GM19328 (cell line): ENCODE measurements around the gene SNX27.
A peak's percentile ranks its signal among the peaks of the same experiment; 100 is the strongest.

Experiments used
- ATAC-seq: cut with Tn5 transposase; IDR thresholded peaks from one replicate; pipeline ENCODE4 v1.9.1; 2021; ENCODE audit warnings: mild to moderate bottlenecking, moderate library complexity; ENCODE audit not compliant: unreplicated experiment

Gene SNX27

DNA sequence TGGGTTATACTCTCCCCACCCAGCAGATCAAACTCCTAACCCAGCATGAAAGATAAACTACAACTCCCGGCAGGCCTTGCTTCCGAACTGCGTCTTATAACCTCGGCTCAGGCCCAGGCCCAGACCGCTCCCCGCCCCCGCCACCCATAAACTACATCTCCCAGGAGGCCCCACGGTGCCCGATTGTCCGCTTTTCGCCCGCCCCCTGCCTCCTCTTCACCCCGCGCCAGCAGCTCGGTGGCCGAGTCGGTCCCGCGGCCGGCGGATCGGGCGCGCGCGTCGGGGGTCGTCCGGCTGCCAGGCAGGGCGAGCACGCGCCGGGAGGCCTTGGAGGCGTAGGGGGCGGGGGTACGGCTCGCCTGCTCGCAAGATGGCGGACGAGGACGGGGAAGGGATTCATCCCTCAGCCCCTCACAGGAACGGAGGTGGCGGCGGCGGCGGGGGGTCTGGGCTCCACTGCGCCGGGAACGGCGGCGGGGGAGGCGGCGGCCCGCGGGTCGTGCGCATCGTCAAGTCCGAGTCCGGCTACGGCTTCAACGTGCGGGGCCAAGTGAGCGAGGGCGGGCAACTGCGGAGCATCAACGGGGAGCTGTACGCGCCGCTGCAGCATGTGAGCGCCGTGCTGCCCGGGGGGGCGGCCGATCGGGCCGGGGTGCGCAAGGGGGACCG, at the start of gene SNX27:
Gene SNX27 (plus strand): TSS at position 219 of the 669 bp plus-strand sequence. CDS start 152 bp downstream, at position 371.
- peak; percentile 84 for ATAC-seq

DNA sequence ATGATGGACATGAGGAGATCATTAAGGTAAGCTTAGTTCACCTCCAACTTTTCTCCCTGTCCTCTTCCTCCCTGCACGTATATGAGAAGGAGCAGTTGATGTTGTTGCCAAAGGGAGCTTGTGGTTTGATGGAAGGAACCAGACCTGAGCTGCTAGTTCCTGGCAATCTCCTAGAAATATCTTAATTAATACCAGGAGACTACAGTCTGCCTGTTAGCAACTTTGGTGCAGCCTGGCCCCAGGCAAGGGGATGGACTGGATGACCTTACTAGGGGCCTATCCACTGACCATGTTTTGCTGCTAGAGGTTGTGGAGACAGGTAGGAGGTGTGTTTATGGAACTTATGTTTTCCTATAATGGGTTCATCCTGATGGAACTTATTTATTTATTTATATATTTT, 49.2 kb upstream of the SNX27 start:
- no peak for ATAC-seq

DNA sequence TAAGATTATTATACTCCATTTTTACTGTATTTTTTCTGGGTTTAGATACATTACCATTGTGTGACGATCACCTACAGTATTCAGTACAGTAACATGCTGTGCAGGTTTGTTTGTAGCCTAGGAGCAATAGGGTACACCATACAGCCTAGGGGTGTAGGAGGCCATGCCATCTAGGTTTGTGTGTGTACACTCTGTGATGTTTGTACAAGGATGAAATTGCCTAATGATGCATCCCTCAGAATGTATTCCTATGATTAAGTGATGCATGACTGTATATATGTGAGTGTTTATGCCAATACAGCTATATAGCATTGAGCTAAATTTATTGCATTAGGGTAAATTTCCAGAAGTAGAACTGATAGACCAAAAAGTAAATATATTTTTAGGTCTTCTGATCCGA, 48.5 kb upstream of the SNX27 start:
- no peak for ATAC-seq

DNA sequence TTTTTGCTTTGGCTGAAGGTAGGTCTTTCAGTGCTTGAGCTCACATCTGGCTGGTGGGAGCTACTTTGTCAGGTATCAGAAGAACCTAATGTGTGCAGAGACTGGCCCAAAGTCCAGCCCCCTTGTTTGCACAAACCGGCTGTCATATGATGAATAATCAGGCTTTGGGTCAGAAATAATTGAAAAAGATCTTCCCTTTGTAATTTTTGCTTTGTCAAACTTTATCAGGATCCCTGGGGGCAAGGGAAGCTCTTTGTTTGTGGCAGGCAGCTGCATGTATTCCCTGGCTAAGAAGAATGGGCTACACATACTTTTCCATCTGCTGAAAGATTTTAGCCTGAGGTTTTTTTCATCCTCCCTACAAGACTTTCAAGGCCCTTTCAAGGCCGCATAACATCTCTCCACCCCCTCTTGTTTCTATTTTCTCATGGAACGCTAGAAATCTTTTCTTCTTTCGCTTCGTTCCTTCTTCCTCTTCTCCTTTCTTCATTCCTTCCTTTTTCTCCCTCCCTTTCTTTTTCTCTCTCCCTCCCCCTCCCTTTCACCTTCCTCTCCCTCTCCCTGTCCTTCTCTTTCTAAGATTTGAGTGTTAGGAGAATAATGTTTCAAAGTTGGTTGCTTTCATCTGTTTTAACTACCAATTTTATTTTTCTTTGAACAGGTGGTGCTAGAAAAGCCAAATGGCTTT, 46.2 kb upstream of the SNX27 start:
- ATAC-seq, result no peak

DNA sequence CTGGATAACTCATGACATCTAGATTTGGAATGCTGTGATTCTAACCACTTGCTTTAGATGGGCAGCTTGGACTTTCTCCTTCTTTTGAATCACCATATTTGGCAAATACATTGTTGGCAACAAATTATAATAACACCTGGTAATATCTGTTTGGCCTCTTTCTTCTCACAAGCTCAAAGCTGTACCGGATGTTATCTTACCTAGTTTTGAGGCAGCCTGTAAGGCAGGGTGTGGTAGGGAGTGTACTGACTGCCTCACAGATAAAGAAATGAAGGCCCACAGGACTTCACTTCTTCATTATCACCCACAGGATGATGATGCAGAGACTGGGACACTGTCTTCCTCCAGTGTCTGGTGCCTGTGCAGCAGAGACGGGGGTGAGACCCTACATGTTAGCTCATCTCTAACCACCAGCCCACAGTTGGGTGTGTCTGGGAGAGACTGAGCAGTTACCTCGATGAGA, 43.2 kb upstream of the SNX27 start:
- ATAC-seq, result no peak

DNA sequence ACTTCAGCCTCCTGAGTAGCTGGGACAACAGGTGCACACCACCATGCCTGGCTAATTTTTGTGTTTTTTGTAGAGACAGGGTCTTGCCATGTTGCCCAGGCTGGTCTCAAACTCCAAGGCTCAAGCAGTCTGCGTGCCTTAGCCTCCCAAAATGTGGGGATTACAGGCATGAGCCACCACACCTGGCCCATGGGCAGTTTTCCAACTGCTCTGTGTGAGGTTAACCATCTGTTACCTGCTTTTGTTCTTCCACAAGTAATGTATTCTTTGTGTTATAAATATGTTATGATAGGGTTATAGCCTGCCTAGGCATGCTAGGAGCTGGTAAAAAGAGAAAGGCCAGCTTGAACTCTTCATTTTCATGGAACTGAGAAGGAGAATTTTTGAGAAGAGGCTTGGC, 41.0 kb upstream of the SNX27 start:
- ATAC-seq, result no peak

DNA sequence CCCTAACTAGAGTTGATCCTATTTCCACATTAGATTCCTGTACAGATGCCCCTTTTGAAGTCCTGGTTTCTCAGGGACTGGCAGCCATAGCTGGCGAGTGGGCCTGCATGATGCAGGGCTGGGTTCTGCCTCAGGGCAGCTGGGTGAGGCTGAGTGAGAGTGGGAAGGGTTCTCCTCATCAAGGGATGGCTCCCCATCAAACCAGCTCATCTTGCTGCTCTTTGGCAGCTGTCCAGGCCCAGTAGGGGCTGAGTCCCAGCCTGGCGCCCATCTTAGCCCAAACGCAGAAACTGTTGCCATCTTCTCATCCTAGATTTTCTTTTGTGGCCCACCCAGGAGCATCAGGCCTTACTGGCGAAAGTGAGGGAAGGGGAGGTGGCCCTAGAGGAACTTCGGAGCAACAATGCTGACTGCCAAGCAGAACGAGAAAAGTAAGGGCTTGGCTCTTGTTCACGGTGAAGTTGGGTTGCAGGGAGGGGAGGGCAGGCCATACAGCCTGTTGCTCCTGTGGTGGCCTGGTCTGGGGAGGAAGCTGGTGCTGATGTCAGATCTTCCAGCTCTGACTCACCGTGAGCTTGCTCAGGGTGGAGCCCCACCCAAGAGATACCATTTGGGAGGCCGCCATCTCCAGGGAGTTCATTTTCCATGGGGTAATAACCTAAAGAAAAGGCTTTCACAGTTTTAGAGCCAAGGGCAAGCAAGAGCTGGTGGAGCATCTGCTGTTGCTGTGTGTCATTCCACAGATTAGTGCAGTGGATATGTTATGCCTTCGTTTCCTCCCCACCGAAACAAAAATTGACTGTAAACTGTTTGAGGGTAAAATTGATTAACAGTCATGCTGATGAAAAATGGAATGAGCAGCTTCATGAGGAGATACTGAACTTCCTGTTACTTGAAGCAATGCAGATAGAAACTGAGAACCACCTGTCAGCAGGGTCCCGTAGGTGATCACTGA, 37.0 kb upstream of the SNX27 start:
- ATAC-seq, result no peak

DNA sequence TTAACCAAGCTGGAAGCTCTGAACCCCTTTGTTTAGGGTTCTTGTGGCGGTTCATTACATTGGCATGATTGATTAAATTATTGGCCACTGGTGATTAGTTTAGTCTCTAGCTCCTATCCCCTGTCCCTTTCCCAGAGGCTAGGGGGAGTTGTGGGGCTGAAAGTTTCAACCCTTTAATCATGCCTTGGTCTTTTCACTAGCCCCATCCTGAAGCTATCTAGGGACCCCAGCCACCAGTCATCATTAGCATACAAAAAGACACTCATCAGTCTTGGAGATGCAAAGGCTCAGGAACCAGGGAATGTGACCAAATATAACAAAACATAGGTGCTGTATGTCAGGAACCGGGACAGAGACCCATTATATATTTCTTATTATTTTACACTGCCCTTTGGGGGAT, 34.7 kb upstream of the SNX27 start:
- ATAC-seq, result no peak

DNA sequence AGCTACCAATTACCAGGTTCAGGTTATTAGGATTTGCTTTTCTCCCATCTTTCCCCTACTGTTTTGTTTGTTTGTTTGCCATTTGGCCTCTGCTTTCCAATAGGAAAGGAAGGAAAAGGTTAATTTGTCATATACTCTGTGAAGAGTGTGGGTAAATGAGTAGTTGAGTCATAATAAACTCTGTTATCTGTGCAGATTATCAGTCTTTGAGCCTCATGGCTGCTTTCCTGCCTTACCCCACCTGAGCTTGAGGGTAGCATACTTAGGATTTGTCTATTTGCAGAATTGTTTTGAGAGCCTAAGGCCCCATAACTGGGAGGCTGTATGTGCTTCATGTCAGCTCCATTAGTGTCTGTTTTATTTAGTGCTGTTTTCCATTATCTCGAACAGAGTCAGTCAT, 32.9 kb upstream of the SNX27 start:
- ATAC-seq, result no peak

DNA sequence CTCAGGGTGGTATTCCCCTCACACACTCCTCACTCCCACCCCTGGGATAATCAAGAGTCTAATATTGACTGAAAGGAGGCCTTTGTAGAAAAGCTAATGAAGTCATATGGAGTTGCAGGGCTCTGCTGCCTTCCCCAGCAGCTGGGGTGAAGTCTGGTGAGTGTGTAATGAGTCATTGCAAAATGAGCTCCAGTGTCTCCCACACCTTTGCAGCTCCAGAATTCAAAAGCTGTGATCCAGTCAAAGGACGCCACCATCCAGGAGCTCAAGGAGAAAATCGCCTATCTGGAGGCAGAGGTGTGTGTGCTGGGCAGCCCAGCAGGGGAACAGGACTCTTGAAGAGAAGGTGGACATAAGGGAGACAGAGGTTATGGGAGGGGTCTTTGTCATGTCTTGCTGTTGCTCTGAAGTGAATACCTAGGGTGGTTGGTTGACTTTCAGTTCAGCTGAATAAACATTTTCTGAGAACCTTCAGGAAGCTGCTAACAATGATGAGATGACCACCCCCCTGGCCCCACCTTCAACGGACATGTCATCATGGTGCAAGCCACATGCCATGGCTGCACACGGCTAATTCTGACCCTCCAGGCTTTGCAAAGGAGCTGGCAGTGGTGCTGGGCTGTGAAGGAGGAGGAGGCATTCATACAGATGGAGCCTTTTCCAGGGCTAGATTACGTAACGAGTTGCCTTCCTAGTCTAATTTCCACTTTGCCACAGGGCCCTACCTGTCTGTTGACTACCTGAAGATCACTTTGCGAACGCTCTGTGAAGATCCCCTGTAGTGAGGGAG, 32.2 kb upstream of the SNX27 start:
- ATAC-seq, result no peak

DNA sequence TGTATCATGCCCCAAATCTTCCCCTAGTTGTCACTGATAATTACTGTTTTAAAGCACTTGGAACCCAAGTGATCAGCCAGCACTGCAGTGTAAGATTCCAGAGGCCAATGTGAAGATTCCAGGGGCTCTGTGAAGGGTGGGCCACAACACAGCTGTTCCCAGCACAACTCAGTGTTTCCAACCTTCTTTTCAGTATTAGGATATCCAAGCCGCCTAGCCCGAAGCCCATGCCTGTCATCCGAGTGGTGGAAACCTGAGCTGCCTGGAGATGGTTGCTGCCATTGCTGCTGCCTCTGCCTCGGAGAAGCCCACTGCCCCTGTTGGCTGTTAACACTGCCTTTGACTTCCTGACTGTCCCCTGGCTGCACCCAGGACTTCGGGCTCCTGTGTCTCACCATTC, 30.4 kb upstream of the SNX27 start:
- ATAC-seq, result no peak

DNA sequence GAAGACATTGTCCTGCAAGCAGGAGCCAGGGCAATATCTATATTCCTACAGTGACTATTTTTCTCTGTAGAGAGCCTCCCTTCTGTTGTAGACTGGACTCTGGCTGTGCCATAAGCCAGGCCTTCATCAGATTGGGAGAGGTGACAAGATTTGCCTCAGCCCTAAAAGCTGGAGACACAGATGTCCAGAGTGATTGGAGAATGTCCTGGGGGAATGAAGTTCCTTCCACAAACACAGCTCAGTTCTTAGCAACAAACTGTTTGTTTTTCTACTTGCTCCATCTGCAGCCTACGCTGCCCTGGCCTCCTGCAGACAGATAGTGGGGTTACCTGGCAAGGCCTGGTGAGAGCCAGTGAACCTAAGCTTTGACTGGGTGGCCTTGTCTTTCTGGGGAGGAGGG, 29.9 kb upstream of the SNX27 start:
- ATAC-seq, result no peak

DNA sequence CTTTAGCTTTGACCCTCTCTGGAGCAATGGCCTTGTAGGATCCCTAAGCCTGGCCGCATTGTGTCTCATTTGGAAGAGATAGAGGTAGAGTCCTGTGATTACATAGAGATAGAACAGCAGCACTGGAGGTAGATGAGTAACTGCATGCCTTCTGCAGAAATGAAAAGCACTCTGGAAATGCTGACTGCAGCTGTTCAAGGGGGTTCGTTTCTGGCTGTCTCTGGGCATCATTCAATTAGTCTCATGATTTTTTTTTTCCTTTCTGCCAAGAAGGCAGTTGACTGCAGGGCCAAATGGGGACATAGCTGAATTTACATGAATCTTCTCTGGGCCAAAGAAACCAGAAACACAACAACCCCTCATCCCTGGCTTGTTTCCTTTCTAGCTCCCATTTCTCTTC, 28.1 kb upstream of the SNX27 start:
- ATAC-seq, result no peak

DNA sequence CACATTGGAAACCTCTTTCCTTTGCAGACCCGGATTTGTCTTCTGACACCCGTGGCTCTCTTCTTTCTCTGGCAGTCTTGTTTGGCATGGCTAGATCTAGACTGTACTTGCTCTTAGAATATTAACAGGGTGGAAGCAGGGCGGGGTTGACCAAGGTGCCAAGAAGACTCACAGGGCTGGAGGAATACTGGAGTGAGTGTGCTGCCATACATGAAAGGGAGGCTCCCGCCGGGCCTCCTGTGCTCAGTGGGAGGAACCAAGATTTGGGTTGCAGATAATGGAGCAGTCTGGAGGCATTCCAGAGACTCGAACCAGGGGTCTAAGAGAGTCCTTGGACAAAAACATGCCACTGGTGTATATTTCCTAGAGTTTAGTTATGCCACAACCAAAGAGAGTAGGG, 27.6 kb upstream of the SNX27 start:
- ATAC-seq, result no peak

DNA sequence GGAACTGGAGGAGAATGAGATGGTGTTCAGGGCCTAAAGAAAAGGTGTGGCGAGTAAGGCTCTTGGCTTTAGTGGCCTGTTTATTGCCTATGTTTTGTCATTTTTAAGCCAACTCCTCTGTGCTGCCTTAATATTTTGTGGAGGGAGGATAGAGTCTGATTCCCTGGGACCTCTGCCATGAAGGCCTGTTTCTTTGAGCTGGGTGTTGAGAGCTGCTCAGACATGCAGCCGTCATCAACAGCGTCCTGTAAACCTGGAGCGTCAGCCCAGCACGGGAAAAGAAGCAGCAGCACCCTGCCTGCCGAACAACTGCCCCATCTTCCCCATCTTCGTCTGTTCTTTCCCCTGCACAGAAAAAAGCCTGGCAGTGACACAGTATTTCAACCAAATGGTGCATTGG, 27.1 kb upstream of the SNX27 start:
- ATAC-seq, result no peak

DNA sequence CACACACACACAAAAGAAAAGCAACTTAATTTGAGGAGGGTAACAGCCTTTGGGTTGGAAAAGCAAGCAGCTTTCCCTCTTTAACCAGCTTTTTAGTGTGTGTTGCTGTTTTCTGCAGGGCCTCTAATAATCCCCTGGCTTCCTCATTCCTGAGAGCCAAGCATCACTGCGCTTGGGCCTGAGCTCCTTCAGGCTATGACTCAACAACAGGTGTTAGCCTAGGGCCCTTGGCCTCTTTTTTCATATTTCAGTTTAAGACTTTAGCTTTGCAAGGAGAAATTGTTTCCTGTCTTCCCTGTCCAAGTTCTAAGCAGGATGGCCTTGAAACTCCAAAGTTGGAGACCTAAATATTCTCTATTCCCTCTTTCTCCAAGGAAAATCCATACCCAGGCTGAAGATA, 26.2 kb upstream of the SNX27 start:
- no peak for ATAC-seq

DNA sequence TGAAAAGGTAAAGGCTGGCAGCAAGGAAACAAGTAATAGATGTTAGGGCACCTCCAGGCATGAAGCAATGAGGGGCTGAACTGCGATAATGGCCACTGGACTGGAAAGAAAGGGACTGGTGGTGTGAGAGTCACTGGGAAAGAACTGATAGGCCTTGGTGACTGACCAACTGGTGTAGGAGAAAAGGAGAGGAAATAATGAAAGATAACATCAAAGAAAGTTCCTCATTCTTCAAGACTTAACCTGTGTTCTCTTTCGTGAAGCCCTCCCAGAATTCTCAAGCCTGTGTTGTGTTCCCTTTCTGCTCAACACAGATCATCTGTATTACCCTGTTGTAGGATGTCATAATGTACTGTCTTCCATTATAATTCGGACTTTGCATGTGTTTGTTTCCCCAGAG, 20.9 kb upstream of the SNX27 start:
- no peak for ATAC-seq

DNA sequence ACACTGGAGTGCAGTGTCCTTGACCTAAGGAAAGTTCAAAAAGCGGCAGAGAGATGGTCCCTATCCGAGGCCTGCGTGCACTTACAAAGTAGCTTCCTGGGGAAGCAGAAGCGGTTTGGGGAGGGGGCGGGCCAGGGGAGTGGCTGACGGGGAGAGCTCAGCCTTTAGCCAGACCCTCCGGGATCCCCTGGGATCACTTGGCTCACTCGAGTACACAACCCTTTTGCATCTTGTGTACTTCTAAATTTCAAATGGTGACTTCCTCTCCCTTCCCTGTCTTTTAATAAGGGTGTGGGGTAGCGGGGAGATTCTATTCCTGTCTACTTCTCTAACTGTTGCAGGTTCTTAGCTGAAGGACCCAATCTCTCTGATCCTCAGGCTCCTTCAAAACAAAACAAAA, 18.1 kb upstream of the SNX27 start:
- ATAC-seq, result no peak

DNA sequence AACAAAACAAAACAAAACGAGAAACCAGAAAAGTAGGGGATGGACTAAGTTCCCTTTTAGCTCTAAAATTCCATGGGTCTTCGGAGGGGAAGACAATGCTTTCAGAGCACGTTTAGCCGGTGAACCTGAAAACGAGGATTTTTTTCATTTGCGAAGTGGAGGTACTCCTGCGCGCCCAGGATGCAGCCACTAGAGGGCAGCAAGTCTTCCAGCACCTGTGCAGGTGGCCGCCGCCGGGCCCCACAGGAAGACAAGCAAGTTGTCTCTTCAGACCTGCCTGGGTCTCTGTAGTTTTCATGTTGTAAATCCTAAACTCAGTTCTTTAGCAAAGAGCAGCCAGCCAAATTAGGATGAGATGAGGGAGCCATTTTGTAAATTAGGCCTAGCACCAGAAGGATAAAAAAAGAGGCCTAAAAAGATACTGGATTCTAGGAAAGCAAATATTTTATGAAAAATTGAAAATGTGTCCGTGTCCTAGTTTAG, 17.7 kb upstream of the SNX27 start:
- no peak for ATAC-seq

DNA sequence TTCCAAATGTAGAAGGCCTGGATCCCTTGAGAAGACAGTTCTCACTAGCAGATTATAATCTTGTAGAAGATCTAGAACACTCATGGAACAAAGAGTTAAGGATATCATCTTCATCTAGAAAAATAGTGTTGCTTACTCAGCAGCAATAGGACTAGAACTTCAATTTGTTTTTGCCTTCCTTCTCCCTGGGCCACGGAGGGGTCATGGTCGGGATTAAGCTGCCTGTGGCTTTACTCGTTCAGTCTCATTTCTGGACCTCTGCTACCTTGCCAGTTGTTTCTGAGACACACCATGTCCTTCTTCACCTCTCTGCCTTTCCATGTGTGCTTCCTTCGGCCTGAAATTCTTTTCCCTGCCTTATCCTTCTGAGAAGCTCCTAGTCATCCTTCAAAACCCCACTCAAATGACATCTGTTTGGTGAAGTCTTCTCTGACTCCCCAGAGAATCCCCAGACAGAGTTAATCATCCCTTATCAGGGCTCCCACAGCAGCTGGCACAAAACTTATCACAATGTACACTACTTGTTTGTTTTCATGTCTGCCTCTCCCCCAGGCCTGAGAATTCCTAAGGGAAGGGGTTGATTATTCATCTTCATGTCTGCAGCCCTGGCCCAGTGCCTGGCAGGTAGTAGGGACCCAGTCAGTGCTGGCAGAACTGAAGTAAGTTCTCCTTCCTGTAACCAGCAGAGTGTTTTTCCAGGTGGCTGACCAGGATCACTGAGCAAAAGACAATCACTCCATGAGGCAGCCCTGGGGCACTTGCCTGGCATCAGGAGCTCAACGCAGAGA, 15.5 kb upstream of the SNX27 start:
- ATAC-seq, result no peak
